HFFc6 (cell line): ENCODE data around the gene COQ9. TPM values are rescaled to one million over a fixed set of nuclear protein-coding genes. Genes with fewer than 3 reads are reported as not detected.

Experiments
- DNase-seq: peaks from one replicate; pipeline ENCODE4 v3.0.0-alpha.2; 2018
- H3K27ac Mint-ChIP-seq: 2 replicates; pipeline ENCODE4 v1.8.0; 2020; ENCODE audit warnings: mild to moderate bottlenecking, mixed read lengths
- H3K27me3 Mint-ChIP-seq: 2 replicates; pipeline ENCODE4 v1.8.0; 2021; ENCODE audit warnings: mild to moderate bottlenecking, moderate library complexity, mixed read lengths; ENCODE audit not compliant: insufficient read depth
- H3K36me3 Mint-ChIP-seq: 2 replicates; pipeline ENCODE4 v1.8.0; 2021; ENCODE audit warnings: low read depth, mixed read lengths
- H3K4me1 Mint-ChIP-seq: 2 replicates; pipeline ENCODE4 v1.8.0; 2020; ENCODE audit warnings: low read depth, mixed read lengths
- H3K4me3 Mint-ChIP-seq: 2 replicates; pipeline ENCODE4 v1.8.0; 2020; ENCODE audit warnings: mild to moderate bottlenecking, moderate library complexity, mixed read lengths
- H3K9me3 Mint-ChIP-seq: 2 replicates; pipeline ENCODE4 v1.8.0; 2020; ENCODE audit warnings: mild to moderate bottlenecking, mixed read lengths
- total RNA-seq, 6 experiments: library from RNA; stranded (reverse); fragmentation: NEBNext Ultra II Directional; extraction: Animal tissue kit (Norgen Biotek cat#: 25700); gene quantifications; 2 replicates in 1 of 6; 3 replicates in 5 of 6; pipeline ENCODE4 v1.2.3, GENCODE V29; 2021
- TF ChIP-seq, protein P1 (sequence below): fragments of 200-600 bp; sonication (generic); IDR thresholded peaks from 2 replicates; pipeline ENCODE4 v1.5.0; 2021; ENCODE audit warnings: antibody characterized with exemption, mild to moderate bottlenecking

The COQ9 gene
- total RNA-seq, 6 experiments from 2014 or later: 28.0 to 34.2 (median 30.7) TPM

DNA sequence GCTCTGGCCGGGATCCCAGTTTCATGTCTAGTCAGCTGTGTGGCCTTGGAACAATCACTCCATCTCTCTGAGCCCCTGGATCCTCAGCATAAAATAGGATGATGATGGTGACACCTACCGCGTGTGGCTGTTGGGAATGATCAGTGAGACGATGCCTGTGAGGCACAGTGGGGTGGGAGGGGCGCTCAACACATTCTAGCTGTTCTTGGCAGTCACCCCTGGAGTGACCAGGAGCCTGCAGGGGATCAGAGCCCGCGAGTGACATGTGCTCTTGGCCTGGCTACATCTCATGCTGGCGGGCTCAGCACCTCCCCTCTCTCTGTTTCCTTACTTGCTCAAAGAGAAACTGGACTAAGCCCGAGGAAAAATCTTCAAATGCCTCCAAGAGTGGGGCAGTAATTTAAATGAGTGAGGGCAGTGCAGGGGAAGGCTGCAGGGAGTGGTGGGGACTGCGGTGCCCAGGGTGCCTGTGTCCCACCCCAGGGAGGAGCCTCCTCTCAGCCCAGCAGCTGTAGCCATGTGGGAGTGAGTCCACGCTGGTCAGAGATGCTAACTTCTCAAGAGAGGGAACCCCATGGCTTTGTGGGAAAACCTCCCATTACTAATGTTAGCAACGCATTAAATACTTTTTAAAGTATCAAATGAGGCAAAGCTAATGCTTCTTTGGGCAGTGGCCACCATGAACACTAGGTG is 62.1 kb downstream of the COQ9 start:
- TF ChIP-seq, protein P1, sequence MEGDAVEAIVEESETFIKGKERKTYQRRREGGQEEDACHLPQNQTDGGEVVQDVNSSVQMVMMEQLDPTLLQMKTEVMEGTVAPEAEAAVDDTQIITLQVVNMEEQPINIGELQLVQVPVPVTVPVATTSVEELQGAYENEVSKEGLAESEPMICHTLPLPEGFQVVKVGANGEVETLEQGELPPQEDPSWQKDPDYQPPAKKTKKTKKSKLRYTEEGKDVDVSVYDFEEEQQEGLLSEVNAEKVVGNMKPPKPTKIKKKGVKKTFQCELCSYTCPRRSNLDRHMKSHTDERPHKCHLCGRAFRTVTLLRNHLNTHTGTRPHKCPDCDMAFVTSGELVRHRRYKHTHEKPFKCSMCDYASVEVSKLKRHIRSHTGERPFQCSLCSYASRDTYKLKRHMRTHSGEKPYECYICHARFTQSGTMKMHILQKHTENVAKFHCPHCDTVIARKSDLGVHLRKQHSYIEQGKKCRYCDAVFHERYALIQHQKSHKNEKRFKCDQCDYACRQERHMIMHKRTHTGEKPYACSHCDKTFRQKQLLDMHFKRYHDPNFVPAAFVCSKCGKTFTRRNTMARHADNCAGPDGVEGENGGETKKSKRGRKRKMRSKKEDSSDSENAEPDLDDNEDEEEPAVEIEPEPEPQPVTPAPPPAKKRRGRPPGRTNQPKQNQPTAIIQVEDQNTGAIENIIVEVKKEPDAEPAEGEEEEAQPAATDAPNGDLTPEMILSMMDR: no peak
- Mint-ChIP-seq H3K4me3 (no peak overlapping the region), H3K36me3 (no peaks in the 10 kb centered on the region), H3K27me3 (peaks cover 30% of the 10 kb centered on the region), H3K4me1 (no peaks in the 10 kb centered on the region), H3K27ac (no peak overlapping the region), H3K9me3 (no peaks in the 10 kb centered on the region)
- no peak for DNase-seq

DNA sequence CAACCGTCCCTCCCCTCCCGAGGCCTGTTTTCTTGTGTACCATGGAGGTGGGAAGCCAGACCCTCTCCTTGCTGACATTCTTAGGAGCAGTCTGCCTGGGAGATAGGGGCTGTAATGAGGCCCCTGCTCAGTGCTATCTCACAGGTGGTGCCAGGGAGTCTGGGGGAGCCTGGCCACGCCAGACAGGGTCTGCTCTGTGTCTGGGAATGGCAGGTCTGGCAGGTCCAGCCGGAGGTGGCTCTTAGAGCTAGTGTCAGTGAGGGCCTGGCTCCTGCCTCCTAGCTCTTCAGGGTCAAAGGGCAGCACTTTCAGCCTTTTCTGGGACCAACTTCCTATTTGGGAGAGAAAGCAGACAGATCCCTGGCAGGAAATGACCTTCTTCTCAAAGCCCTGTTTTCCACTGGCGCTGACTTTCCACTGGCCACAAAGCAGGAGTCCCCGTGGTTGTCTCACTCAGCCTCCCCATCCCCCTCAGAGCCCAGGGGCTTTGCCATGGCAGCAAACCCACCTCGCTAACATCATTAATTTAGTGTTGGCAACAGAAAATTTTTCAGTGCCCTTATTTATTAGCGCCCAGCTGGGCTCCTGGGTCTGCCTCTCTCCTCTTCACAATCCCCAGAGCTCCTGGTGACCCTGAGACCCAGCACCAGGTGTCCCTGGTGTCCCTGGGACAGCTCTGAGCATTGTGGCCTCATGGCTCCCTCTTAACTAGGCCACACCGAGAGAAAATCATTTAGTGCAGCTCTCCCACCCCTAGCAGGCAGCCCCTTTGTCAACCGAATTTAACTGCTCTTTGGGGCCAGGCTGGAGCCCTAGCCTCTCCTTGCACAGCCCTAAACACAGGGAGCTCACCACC is 63.0 kb downstream of the COQ9 start:
- Mint-ChIP-seq H3K4me1 (no peaks in the 10 kb centered on the region), H3K36me3 (no peaks in the 10 kb centered on the region), H3K27ac (no peak overlapping the region), H3K27me3 (peaks cover 23% of the 10 kb centered on the region), H3K4me3 (no peak overlapping the region), H3K9me3 (no peaks in the 10 kb centered on the region)
- TF ChIP-seq, protein P1: no peak
- DNase-seq: no peak

Other genes starting within 250 kb of the COQ9 start
- gene ARL2BP, start 202.2 kb upstream of the COQ9 start, total RNA-seq: 10 to 100 TPM; 70.3 to 80.0 (median 76.7) TPM
- not detected for gene PLLP, start 162.8 kb upstream of the COQ9 start, total RNA-seq
- gene CCL22, start 88.7 kb upstream of the COQ9 start, total RNA-seq: not detected
- gene CX3CL1, start 75.0 kb upstream of the COQ9 start, total RNA-seq: not detected
- gene CCL17, start 42.7 kb upstream of the COQ9 start, total RNA-seq: not detected
- gene CIAPIN1, start 94 bp upstream of the COQ9 start, total RNA-seq: 10 to 100 TPM; 37.5 to 49.0 (median 46.8) TPM
- gene POLR2C, start 15.2 kb downstream of the COQ9 start, total RNA-seq: 10 to 100 TPM; 66.0 to 79.4 (median 71.3) TPM
- 10 to 100 TPM; 24.4 to 28.9 (median 24.9) TPM for gene DOK4, start 39.0 kb downstream of the COQ9 start, total RNA-seq
- gene CCDC102A, start 89.1 kb downstream of the COQ9 start, total RNA-seq: 1 to 10 TPM; 3.6 to 4.6 (median 4.1) TPM
- not detected for gene ADGRG5, start 95.2 kb downstream of the COQ9 start, total RNA-seq
- 1 to 10 TPM in 1 of 6 experiments, under 1 TPM in 5; 0.18 to 1.4 (median 0.50) TPM for gene ADGRG1, start 181.2 kb downstream of the COQ9 start, total RNA-seq
- gene ADGRG3, start 220.8 kb downstream of the COQ9 start, total RNA-seq: not detected
- not detected for gene DRC7, start 247.3 kb downstream of the COQ9 start, total RNA-seq